Spleen (tissue), 11 donors: ENCODE data around the gene WNK2. TPM values are rescaled to one million over a fixed set of nuclear protein-coding genes. Genes with fewer than 3 reads are reported as not detected.

Experiments
- DNase-seq: peaks from one replicate; pipeline ENCODE4 v3.0.0-alpha.2; 2020
- H3K27ac ChIP-seq, 8 donors: fragments of 200-600 bp; sonication (generic) in 7 of 8; 1 replicate in 4 of 8; 2 replicates in 4 of 8; pipeline versions ENCODE4 v1.5.0 to v1.8.0; 2016 to 2021; ENCODE audit warnings: inconsistent platforms in 4 of 8, mild to moderate bottlenecking in 4 of 8, moderate library complexity in 1 of 8
- H3K27me3 ChIP-seq, 7 donors: fragments of 200-600 bp; sonication (generic) in 6 of 7; replicated peaks in 1 of 7; 1 replicate in 4 of 7; 2 replicates in 3 of 7; pipeline versions ENCODE4 v1.5.0 to v1.8.0; 2016 to 2021; ENCODE audit warnings: inconsistent platforms in 3 of 7, mild to moderate bottlenecking in 1 of 7
- H3K36me3 ChIP-seq, 6 donors: fragments of 200-600 bp; sonication (generic) in 5 of 6; 1 replicate in 4 of 6; 2 replicates in 2 of 6; pipeline versions ENCODE4 v1.5.0 to v1.8.0; 2016 to 2021; ENCODE audit warnings: inconsistent platforms in 2 of 6
- H3K4me1 ChIP-seq, 6 donors: fragments of 200-600 bp; sonication (generic) in 5 of 6; 1 replicate in 3 of 6; 2 replicates in 3 of 6; pipeline versions ENCODE4 v1.5.0 to v1.8.0; 2016 to 2021; ENCODE audit warnings: inconsistent platforms in 3 of 6
- H3K4me3 ChIP-seq, 8 donors: fragments of 200-600 bp; sonication (generic) in 7 of 8; 1 replicate in 4 of 8; 2 replicates in 4 of 8; pipeline versions ENCODE4 v1.5.0 to v1.8.0; 2016 to 2021; ENCODE audit warnings: inconsistent platforms in 4 of 8, mild to moderate bottlenecking in 4 of 8, moderate library complexity in 2 of 8
- H3K9me3 ChIP-seq, 8 donors: fragments of 200-600 bp; sonication (generic) in 7 of 8; 1 replicate in 4 of 8; 2 replicates in 4 of 8; pipeline versions ENCODE4 v1.5.0 to v1.8.0; 2016 to 2021; ENCODE audit warnings: inconsistent platforms in 4 of 8
- CTCF ChIP-seq, 11 experiments: fragments of 200-600 bp in 7 of 11; fragments of 450-650 bp in 4 of 11; sonication (generic) in 4 of 11; IDR thresholded peaks in 8 of 11; conservative IDR thresholded peaks in 3 of 11; 1 replicate in 7 of 11; 2 replicates in 4 of 11; pipeline versions ENCODE4 v1.4.0 to v1.8.0; 2016 to 2021; ENCODE audit warnings: antibody characterized with exemption in 11 of 11, inconsistent platforms in 4 of 11, mild to moderate bottlenecking in 1 of 11
- POLR2A ChIP-seq, 3 donors: fragments of 450-650 bp; IDR thresholded peaks; one replicate each; pipeline ENCODE4 v1.5.1; 2017; ENCODE audit warnings: antibody characterized with exemption in 3 of 3, mild to moderate bottlenecking in 1 of 3
- POLR2AphosphoS5 ChIP-seq, 3 donors: sonication (generic); formaldehyde crosslinking; IDR thresholded peaks; one replicate each; pipeline ENCODE4 v1.5.1; 2017; ENCODE audit warnings: antibody characterized with exemption in 3 of 3
- WGBS, 5 donors: extraction: QIAGEN DNeasy Blood & Tissue Kit in 3 of 5; methylation state at CpG; one replicate each; pipeline versions ENCODE4 v1.1.5 to v1.1.7; 2013 to 2018; 5-methylcytosine and 5-hydroxymethylcytosine counted together
- intact Hi-C: fragments of 100-400 bp; cut with DNase I; formaldehyde crosslinking; loops from one replicate; pipeline ENCODE4 v1.15.0; 2023; ENCODE audit warnings: low total_unique reads
- polyA plus RNA-seq, 3 donors: library from polyadenylated mRNA; stranded (reverse); fragments of 200-250 nt; gene quantifications; one replicate each; pipeline ENCODE4 v1.2.1, GENCODE V29; 2013
- total RNA-seq, 7 donors: library from RNA; depleted of rRNA in 3 of 7; stranded (reverse); fragments of >200 nt in 3 of 7; fragmentation: NEBNext Ultra II Directional in 4 of 7; extraction: Animal tissue kit (Norgen Biotek cat#: 25700) in 4 of 7; gene quantifications; one replicate each; pipeline versions ENCODE4 v1.1.0 to v1.2.1, GENCODE V29; 2016 to 2021
- donor health status: healthy with polysubstance abuse.
- donor health status: DM: no; HTN: no; CAD: no; lungs with moderate emphysema.
- donor health status: DM: no; HTN: no; CAD: no.
- donor health status: Bipolar disorder and iron deficiency.
- donor health status: healthy.
- donor health status: DM: no; HTN: no; CAD: no.
- donor health status: DM: yes; HTN: yes; CAD: no.

WNK2 gene
- total and polyA plus RNA-seq, 10 donors = 1.8 to 20.0 (median 7.3) TPM

GRCh38 chr9:93258419-93258817, 74.5 kb downstream of the WNK2 start:
- Histone ChIP-seq H3K4me1 (no peaks in the 10 kb centered on the region), H3K36me3 (no peaks in the 10 kb centered on the region), H3K9me3 (no peaks in the 10 kb centered on the region), H3K4me3 (no peak overlapping the region), H3K27me3 (no peaks in the 10 kb centered on the region), H3K27ac (no peak overlapping the region)
- intact Hi-C loops = no loop called here
- TF ChIP-seq POLR2A (IDR thresholded peaks at IDR 0.05) = no peak
- no peak for TF ChIP-seq POLR2AphosphoS5 (IDR thresholded peaks at IDR 0.05)
- no peak for TF ChIP-seq CTCF (IDR thresholded peaks at IDR 0.05 in 8 of 11, conservative IDR thresholded peaks at IDR 0.05 in 3 of 11)
- 90 to 98% (median 93%) methylated on average over 4 of the region's 4 CpGs for WGBS, 5 donors
- peak; percentile 60 for DNase-seq

DNA sequence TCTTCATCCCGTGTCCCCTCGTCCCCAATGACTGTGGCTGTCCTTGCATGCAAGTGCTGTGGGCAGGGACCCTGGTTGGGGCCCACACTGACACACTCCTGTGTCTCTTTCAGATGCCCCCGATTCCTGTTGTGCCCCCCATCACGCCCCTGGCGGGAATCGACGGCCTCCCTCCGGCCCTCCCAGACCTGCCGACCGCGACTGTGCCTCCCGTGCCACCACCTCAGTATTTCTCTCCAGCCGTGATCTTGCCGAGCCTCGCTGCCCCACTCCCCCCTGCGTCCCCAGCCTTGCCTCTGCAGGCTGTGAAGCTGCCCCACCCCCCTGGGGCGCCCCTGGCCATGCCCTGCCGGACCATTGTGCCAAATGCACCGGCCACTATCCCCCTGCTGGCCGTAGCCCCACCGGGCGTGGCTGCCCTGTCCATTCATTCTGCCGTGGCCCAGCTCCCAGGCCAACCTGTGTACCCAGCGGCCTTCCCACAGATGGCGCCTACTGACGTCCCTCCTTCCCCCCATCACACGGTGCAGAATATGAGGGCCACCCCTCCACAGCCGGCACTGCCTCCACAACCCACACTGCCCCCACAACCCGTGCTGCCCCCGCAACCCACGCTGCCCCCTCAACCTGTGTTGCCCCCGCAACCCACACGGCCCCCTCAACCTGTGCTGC, 75.0 kb downstream of the WNK2 start:
- H3K4me3 ChIP-seq = no peak overlapping the region
- H3K36me3 ChIP-seq = no peaks in the 10 kb centered on the region
- no peaks in the 10 kb centered on the region for H3K4me1 ChIP-seq
- no peaks in the 10 kb centered on the region for H3K27me3 ChIP-seq
- no peak for TF ChIP-seq CTCF (IDR thresholded peaks at IDR 0.05 in 8 of 11, conservative IDR thresholded peaks at IDR 0.05 in 3 of 11)
- no peak for TF ChIP-seq POLR2AphosphoS5 (IDR thresholded peaks at IDR 0.05)
- TF ChIP-seq POLR2A (IDR thresholded peaks at IDR 0.05) = no peak
- intact Hi-C loops = no loop called here
- DNase-seq = peak; percentile 67
- 89 to 95% (median 91%) methylated on average over 30 to 33 of the region's 33 CpGs for WGBS, 5 donors
- H3K27ac ChIP-seq = no peak overlapping the region
- no peaks in the 10 kb centered on the region for H3K9me3 ChIP-seq

DNA sequence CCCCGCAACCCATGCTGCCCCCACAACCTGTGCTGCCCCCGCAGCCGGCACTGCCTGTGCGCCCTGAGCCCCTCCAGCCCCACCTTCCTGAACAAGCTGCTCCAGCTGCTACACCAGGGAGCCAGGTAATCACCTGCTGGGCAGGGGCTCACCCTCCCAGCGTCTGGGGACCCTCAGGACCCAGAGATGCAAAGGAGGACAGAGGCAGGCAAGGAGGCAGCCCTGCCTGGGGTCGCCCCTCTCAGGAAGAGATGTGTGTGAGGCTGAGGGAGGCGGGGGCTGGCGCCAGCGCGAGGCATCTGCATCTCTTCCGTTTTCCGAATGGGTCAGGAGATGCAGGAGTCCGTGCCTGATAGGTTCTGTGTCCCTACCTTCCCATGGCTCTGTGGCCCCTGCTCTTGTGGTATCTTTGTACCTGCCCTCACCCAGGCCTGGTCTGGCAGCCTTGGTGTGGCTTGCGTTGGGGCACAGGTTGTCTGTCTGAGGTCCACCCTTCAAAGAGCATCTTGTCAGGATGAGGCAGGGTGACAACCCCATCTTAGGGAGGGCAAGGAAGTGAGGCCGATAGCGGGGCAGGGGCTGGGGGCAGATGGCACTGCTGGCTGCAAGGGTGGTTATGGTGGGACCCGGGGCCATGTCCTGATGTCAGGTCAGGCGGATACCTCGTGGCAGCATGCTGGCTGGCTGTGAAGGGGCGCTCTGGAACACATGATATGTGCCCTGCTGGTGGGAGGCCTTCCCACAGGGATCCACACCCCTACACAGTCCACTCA, 75.7 kb downstream of the WNK2 start:
- 78 to 92% (median 91%) methylated on average over 13 to 20 of the region's 20 CpGs for WGBS, 5 donors
- DNase-seq = peak; percentile 50
- intact Hi-C loops = no loop called here
- TF ChIP-seq POLR2A (IDR thresholded peaks at IDR 0.05) (no peak), POLR2AphosphoS5 (IDR thresholded peaks at IDR 0.05) (no peak), CTCF (IDR thresholded peaks at IDR 0.05 in 8 of 11, conservative IDR thresholded peaks at IDR 0.05 in 3 of 11) (no peak)
- H3K27ac ChIP-seq = no peak overlapping the region
- no peaks in the 10 kb centered on the region for H3K27me3 ChIP-seq
- no peaks in the 10 kb centered on the region for H3K4me1 ChIP-seq
- no peak overlapping the region for H3K4me3 ChIP-seq
- H3K9me3 ChIP-seq = no peaks in the 10 kb centered on the region
- H3K36me3 ChIP-seq = no peaks in the 10 kb centered on the region
